Fibroblast of skin of left biceps (primary cell): ENCODE data around the gene SLC2A1.

Experiments used
- DNase-seq, 2 experiments: peaks; one replicate each; pipeline ENCODE4 v3.0.0-alpha.2; 2013; ENCODE audit warnings: low read depth in 2 of 2

Gene SLC2A1

GRCh38 chr1:42960566-42961311 lies 2.1 kb upstream of the SLC2A1 start:
- DNase-seq, result no peak

GRCh38 chr1:42960122-42960390 lies 1.4 kb upstream of the SLC2A1 start:
- DNase-seq, result no peak

GRCh38 chr1:42957880-42958487 lies 684 bp downstream of the SLC2A1 start:
- DNase-seq, result no peak

GRCh38 chr1:42957229-42957879 lies 1.3 kb downstream of the SLC2A1 start:
- no peak for DNase-seq

- DNase-seq, result no peak
Measured at GRCh38 chr1:42956739-42957138, 1.9 kb downstream of the SLC2A1 start.

GRCh38 chr1:42955311-42956063 lies 3.2 kb downstream of the SLC2A1 start:
- no peak for DNase-seq

GRCh38 chr1:42953182-42954180 lies 5.2 kb downstream of the SLC2A1 start:
- no peak for DNase-seq

GRCh38 chr1:42952303-42953001 lies 6.2 kb downstream of the SLC2A1 start:
- DNase-seq, result no peak

GRCh38 chr1:42951588-42951987 lies 7.1 kb downstream of the SLC2A1 start:
- DNase-seq, result no peak

GRCh38 chr1:42950116-42950481 lies 8.6 kb downstream of the SLC2A1 start:
- DNase-seq, result no peak

GRCh38 chr1:42949312-42950115 lies 9.2 kb downstream of the SLC2A1 start:
- no peak for DNase-seq

GRCh38 chr1:42947965-42948732 lies 10.5 kb downstream of the SLC2A1 start:
- DNase-seq, result no peak

GRCh38 chr1:42947117-42947516 lies 11.6 kb downstream of the SLC2A1 start:
- no peak for DNase-seq

- no peak for DNase-seq
Measured at GRCh38 chr1:42946120-42946898, 12.4 kb downstream of the SLC2A1 start.

GRCh38 chr1:42945164-42945563 lies 13.5 kb downstream of the SLC2A1 start:
- DNase-seq, result no peak

GRCh38 chr1:42944246-42944928 lies 14.3 kb downstream of the SLC2A1 start:
- DNase-seq, result no peak

GRCh38 chr1:42943728-42944127 lies 14.9 kb downstream of the SLC2A1 start:
- no peak for DNase-seq

GRCh38 chr1:42943166-42943565 lies 15.5 kb downstream of the SLC2A1 start:
- no peak for DNase-seq
